Urothelium cell line (cell line): ENCODE measurements around the gene BCAR3.
"Not testable (repeated sequence)": the region's sequence is repeated elsewhere in the genome, so short reads cannot be mapped to it uniquely, and the experiment has no call there.

Source experiments
- DNase-seq: peaks from one replicate; pipeline ENCODE4 v3.0.0; 2011; ENCODE audit warnings: low spot score, mixed read lengths
- FAIRE-seq: peaks from 2 replicates; lab custom pipeline; 2011; peaks lifted over from hg19 to GRCh38; lab: Jason Lieb, UNC

Gene BCAR3

DNA sequence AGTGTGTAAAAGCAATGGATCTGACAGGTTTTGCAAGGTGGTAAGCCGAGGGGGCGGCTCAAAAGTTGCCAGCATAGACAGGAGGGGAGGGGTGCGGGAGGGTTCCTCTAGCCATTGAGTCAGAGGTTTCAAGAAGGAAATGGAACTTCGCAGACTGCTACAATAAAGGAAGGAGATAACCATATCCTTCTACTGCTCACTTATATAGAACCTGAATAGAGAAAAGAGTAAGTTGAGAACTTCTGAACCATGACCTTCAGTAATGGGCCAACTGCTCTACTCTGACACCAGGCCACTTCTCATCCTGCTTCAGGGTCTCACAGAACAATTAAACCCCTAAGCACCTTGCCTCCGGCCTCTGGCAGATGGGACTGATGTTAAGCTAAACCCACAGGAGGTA is 26.3 kb upstream of the BCAR3 start:
- FAIRE-seq (no peak), DNase-seq (no peak)

DNA sequence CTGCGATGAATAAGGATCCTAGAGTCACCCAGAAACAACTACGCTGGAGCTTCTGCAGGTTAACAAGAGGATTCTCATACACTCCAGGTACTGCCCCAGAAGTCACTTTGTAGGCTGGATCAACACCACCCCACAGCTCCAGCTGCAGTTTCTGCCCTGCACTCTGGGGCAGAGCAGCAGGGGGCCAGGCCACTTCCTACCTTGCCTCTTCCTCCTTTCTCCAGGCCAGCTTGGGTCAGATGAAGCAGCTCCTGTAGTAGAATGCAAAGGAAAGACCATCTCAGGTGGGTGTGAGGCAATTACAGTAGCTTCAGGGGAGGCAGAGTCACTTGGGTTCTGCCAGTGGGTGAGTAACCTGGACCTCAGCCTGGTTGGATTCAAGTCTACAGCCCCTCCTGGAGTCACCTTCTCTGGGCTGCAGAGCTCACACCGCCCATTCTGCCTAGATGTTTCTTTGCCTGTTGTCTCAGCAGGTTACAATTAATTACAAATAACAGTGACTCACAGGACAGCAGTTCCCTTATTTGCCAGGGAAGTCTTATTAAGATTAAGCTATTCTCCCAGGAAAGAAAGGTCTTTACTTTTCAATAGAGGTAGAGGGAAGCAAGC is 24.4 kb upstream of the BCAR3 start:
- FAIRE-seq (no peak), DNase-seq (no peak)

DNA sequence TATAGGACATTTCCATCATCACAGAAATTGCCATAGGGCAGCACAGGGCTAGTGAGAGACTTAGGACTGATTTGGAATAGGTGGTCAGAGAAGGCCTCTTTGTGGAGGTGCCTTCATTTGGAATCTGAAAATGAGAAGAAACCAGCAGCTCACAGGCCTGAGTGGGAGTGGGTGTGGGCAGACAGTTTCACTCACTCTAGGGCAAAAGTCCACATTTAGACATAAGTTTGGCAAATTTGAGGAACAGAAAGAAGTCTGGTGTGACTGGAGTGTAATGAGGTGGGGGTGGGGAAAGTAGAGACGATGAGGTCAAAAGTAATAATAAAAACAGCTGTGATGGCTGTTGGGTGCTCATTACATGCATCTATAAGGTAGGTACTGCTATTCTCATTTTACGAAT is 22.4 kb upstream of the BCAR3 start:
- FAIRE-seq, result no peak
- no peak for DNase-seq

DNA sequence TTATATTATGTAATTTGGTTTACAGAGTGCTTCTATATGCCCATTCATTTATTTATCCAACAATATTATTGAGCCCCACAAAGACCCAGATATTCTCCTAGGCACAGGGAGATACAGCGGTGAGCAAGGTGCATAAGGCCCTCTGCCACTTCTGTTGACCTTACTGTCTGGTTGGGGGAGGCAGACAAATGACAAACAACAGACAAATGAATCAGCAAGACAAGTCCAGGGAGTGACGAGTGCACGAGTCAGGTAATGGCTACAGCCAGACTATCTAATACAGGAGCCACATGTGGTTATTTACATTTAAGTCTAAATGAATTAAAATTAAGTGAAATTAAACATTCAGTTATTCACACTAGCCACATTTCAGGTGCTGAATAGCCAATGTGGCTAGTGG is 22.0 kb upstream of the BCAR3 start:
- FAIRE-seq (peak; percentile 62), DNase-seq (peak; percentile 47)

DNA sequence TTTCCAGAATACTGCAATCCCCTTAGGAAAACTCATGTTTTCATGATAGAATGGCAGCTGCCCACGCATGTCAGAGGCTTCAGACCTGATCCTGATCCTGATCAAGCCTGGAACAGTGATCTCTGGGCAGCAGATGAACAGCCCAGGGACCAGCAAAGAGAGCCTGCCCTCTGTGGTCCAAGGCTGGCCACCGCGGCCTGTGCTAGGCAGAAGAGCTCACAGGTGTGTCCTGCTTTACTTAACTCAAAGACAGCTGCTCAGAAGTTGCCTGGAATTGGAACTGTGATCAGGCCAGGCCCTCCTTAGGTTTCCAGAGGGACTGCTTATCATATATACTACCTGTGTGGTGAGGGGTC is 21.2 kb upstream of the BCAR3 start:
- DNase-seq, result peak; percentile 37
- no peak for FAIRE-seq

DNA sequence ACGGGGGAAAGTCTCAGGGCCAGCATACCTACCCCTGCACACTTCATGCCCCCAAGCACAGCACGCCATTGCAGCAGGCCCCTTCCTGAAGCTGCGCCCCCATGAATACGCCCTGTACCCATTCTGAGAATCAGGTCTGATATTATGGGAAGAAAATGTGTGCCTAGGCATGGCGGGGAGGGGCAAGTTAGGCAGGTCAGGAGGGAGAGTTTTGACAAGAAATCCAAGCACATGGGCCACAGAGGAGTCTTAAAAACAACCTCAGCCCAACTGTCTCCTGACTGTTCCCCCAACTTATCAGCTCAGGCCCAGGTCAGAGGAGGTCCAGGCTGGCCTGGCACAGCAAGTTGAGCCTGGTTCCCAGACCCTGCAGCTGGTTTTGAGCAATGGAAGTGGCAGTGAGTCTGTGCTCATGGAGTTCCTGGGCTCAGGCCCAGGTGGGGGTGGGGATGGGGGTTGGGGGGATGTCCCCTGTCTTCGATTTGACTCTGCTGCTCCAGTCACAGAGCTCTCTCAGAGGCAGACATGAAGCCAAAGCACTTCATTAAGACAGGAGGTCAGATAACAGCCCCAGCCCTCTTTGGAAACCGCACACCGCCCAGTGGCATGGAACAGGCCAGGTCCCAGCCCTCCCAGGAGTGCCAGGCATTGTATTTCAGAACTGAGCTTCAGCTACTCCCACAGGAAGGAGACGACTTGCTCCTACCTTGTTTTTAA is 20.6 kb upstream of the BCAR3 start:
- FAIRE-seq, result peak; percentile 74
- DNase-seq, result peak; percentile 40

DNA sequence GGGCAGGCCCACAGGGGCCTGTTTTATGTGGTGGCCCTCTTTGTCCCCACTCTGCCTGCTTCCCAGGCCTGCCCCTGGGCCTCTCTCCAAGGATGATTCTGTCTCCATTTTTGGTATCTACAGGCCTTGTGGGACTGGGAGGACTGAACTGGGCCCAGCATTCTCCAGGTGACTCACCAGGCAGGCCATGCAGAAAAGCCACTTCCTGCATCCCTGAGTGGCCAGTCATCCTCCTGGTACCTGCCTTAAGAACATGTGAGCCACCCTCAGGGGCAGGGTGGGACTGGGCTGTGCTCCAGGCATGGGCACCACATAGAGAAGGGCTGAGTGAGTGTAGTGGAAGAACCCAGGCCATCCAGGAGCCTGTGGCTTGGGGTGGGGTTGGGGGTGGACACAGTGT is 20.0 kb upstream of the BCAR3 start:
- FAIRE-seq, result peak; percentile 98
- DNase-seq, result peak; percentile 97

DNA sequence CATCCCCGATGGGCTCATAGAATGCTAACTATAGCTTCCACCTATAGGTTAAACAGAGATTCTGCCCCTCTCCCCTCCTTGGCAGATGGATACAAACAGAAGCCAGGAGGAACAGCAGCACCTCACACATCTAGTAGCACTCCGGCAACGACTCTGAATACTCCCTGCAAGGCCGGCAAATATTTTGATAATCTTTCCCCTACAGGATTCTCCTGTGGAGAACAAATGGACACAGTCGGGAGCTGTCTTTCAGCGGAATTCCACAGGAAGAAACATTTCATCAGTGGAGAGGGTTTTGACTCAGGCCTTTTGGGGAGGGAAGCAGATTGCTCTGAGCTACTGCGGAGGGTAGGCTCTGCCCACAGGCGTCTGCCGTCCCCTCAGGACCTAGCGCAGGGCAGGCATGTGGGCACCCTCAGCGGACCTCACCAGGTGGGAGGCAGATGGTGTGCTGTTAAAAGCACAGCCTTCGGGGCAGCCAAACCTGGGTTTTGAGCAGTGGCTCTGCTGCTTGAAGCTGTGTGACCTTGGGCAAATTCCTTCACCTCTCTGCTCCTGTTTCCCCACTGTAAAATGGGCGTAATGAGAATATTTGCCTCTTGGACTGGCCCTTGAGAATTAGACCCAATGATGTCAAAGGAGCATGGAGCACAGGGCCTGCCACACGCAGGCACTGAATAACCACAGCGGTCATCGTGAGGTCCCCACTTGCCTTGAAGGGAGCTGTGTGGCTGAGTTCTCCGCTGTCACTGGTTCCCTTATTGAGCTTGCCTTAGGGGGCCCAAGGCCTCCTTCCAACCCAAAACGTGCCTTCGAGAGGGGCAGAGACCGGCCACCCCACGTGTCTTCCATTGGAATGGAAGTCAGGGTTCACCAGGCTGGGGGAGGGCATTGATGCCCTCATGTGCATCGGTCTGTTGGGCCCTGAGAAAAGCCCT is 19.2 kb upstream of the BCAR3 start:
- no peak for DNase-seq
- peak; percentile 42 for FAIRE-seq

DNA sequence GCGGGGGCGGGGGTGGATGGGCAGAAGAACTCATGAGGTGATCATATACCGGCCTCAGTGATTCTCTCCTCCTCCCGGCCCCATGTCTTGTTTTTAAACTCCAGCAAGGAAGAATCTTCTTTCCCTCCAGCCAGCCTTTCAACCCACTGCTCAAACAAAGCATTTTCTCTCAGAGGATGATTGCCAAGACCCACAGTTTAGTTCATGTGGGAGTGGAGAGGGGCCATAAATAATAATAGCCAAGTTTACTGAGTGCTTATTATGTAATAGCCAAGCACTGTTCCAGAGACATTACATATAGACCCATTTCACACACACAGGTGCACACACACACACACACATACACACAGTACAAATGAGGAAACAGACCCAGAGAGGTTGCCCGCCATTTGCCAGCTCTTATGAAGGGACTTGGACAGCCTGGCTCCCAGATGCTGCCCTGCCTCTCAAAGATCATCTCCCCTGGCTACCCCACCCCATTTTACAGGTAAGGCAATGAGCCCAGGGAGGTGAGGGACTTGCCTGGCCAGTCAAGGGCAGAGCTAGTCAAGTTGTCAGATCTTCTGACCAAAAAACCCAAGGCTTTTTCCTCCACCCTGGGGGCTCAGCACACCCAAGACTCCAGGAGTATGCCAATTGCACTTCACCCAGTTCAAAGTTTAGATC is 18.0 kb upstream of the BCAR3 start:
- no peak for DNase-seq
- FAIRE-seq, result no peak

DNA sequence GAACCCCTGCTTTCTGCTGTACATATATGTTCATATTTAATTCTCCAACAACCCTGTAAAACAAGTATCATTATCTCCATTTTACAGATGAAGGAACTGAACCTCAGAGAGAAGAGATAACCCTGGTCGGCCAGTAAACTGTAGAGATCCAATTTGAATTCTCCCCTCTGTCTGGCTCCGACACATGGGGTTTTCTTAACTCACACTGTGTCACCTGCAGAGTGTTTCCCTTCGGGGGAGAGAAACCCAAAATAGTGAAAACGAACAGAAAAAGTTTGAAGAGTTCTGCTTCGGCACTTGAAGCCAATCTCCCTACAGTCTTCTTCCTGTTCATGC is 17.4 kb upstream of the BCAR3 start:
- FAIRE-seq (no peak), DNase-seq (no peak)

DNA sequence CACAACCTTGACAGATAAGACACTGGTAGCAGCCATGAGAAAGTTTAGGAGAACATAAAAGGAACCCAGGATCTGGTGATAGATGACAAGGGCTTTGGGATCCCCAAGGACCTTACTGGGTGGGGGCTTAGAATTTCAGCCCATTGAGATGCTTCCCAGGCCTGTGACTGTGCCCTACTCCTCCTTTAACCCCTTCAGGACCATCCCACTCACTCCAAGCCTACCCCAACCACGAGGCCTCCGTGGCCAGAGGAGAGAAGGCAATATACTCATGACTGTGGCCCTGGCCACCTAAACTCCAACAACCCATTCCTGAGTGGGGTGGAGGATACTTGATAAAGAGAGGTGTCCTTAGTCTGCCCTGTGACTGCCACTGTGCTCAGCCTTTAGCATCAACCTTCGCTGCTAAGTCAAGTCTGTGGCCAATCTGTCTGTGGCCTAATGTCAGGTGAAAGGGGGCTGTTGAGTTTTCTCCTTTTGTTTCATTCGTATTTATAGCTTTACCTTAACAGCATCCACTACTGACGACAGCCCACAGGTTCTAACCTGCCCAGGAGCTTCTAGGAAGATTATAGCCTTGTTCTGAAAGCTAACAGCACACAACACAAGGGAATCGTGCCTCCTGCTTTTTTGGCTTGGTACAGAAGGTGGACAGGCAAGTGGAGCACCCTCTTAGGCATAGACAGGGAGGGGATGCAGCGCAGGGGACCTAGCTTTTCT is 16.9 kb upstream of the BCAR3 start:
- DNase-seq (no peak), FAIRE-seq (peak; percentile 68)

DNA sequence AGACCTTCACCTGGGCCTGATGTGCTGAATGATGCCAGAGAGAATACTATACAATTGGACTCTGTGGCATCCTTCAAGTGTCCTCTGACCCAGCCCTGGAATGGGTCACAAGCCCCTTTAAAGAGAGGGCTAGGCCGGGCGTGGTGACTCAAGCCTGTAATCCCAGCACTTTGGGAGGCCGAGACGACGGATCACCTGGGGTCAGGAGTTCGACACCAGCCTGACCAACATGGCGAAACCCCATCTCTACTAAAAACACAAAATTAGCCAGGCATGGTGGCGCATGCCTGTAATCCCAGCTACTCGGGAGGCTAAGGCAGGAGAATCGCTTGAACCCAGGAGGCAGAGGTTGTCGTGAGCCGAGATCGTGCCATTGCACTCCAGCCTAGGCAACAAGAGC is 15.9 kb upstream of the BCAR3 start:
- not testable (repeated sequence) for FAIRE-seq, DNase-seq

DNA sequence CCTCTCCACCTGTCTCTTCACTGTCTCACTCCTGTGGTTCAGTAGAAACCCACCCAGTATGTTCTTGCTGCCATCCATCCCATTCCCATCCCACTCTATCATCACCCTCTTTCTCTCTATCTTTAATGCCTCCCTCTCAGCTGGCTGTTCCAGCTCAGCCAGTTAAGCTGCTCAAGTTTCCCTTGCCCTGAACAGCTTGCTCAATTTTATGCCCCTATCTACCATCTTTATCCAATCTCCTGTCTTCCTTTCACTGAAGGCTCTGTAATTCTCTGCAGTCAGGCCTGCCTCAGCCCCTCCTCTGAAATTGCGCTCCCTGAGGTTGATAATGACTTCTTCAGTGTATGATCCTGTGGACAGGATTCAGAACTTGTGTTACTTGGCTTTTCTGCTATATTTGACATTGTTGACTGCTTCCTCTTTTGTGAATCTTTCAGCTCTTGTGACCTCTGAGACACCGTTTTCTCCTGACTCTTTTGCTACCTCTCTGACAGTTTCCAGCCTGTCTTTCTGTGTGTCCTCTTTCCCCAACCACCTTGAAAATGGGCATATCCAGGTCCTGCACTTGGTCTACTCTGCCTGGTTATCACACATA is 13.9 kb upstream of the BCAR3 start:
- DNase-seq (no peak), FAIRE-seq (peak; percentile 73)

DNA sequence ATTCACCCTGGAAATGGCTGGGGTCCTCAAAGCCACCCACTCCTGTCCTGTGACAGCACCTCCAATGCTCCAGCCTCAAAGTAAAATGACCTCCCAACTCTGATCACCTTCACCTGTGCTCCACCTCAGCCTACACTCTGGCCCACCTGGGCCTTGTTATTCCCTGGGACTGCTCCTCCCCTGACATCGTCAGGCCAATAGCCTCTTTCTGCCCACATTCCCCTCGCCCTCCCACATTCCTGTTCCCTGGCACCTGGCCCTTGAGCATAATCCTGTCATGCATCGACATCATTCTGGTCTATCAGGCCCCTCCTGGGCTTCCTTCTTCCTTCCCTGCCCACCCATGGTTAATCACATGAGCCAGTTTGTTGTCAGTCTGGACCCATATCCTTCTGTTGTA is 13.2 kb upstream of the BCAR3 start:
- peak; percentile 32 for FAIRE-seq

DNA sequence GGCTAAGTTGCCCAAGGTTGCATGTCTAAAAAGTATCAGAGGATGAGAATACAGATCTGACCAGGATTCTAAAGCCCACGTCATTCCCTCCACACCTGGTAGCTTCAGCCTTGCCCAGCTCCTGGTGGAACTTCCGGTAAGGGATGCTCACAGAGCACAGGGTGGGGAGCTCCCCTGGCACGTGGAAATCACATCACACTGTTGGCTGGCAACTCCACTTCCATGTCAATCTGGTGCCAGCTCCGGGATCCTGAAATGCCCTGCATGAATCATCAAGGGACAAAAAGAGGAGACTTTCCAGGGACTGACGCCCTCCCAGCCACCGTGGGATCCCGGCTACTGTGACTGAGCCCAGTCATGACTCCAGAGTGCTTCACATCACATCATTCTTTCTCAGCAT is 12.4 kb upstream of the BCAR3 start:
- FAIRE-seq (peak; percentile 80), DNase-seq (no peak)

More for the DNA sequence above, 13.2 kb upstream of the BCAR3 start:
- no peak for DNase-seq

DNA sequence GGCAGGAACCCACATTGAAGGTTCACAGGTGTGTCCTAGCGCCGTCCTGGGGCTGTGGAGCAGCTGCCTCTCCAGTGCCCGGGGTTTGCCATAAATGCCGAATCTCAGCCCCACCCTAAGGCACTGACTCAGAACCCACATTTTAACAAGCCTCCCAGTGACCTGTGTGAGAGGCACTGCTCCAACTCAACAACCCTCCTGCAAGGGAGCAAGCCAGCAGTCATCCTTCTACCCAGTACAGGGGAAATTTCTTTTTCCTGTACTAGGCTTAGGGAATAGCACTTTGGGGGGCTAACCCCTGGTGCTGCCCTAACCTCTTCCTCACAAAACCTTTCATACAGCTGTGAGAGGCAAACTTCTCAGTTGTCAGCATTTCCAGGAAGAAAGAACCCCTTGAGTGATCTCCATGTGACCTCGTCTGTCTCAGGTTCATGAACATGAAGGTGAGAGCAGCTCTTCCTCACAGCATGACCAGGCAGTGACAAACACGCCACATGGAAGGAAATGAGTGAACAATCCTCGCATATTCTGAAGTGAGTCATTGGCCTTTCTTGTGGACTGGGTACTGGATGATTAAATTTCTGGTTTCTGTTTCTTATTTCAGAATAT is 11.4 kb upstream of the BCAR3 start:
- DNase-seq, result peak; percentile 69
- peak; percentile 95 for FAIRE-seq

DNA sequence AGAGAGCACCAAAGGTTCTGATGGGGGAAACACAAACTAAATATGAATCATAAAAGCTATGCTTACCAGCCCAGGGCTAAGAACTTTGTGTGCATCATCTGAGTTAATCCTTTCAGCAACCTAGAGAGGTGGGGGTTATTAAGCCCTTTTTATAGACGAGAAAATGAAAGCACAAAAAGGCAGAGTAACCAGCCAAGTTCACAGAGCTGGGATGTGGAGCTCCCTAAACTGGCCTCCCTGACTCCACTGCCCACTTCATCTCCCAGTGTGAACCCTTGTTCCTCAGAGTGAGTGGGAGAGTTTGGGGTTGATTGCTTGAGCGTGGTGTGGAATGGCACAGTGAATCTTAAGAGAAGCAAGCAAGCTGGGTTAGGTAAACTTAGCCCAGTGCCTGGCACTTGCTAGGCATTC is 10.8 kb upstream of the BCAR3 start:
- FAIRE-seq, result peak; percentile 59
- DNase-seq, result no peak

DNA sequence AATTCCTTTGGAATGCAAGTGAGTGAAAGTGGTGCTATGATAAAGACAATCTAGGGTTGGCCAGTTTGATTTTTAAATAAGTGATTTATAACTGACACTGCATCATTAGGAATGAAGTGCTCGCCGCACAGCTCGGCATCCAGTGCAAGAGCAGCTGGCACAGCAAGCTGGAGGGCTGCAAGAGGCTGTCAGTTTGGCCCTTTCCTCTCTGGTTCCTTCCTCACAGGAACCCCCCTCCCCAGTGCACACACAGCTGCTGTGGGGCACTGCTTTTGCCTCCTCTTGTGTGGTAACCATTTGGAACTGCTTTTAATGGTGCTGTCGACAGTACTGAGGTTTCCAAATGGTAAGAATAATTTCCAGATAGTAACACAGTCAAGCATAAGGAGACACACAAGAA is 10.4 kb upstream of the BCAR3 start:
- FAIRE-seq (no peak), DNase-seq (no peak)

DNA sequence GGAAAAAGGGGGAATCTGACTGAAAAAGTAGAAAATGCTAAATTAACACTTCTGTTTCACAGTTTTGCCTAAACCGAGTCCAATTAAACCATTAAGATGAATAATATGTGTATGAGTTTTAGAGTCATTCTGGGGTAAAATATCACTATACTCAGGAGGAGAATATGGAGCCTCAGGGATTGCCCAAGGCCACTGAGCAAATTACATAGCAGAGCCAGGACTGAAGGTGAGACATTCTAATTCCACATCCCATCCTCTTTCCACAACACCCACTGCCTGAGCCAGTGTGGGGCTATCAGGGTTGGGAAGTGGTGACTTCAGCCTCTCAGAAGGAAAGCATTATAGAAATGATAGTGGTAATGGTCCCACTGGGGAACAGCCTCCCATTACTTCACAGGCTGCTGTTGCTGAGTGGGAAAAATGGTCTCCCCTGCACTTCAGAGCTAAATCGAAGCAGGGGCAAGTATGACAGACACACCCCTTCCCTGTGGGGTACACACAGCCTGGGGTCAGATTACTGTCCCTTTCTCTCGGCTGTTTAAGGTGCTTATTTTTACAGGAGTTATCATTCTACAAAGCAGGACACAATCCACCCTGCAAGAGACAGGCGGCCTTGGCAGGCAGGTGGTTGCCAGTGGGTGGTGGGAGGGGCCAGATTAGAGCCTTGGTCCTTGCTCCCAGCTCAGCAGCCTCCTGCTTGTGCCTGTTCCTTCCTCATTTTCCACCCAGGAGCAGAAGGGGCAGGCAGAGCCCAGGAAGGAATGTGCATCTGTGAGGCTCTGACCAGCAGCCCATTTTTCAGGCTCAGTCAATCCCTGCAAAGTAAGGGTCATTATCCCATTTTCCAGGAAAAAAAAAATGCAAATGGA is 9.5 kb upstream of the BCAR3 start:
- DNase-seq (no peak), FAIRE-seq (no peak)
